WTC11 (cell line): Measurements from ENCODE around the gene FGG. TPM values are rescaled to one million over a fixed set of nuclear protein-coding genes. Genes with fewer than 3 reads are reported as not detected.

Experiments
- ATAC-seq: fragments of 200-7000 bp; cut with Tn5 transposase; 2 replicates; pipeline ENCODE4 v1.10.0; 2021; ENCODE audit warnings: mild to moderate bottlenecking, moderate library complexity
- CTCF ChIA-PET: fragments of 300-600 bp; sonication (Branson Sonifier 250); formaldehyde crosslinking; loops from one replicate; lab custom pipeline; 2021; ENCODE audit warnings: antibody characterized with exemption; lab: Charles Lee
- POLR2A ChIA-PET: fragments of 350-600 bp; sonication (Branson Sonifier 250); formaldehyde crosslinking; loops from one replicate; lab custom pipeline; 2021; ENCODE audit warnings: antibody characterized with exemption; lab: Charles Lee
- DNase-seq: peaks from one replicate; pipeline ENCODE4 v3.0.0; 2021; ENCODE audit warnings: low spot score
- H3K27ac Mint-ChIP-seq: 2 replicates; pipeline ENCODE4 v1.8.0; 2021; ENCODE audit warnings: mixed read lengths
- H3K27me3 Mint-ChIP-seq: 2 replicates; pipeline ENCODE4 v1.8.0; 2021; ENCODE audit warnings: low read depth, mild to moderate bottlenecking, moderate library complexity, mixed read lengths
- H3K36me3 Mint-ChIP-seq: 2 replicates; pipeline ENCODE4 v1.8.0; 2021; ENCODE audit warnings: mixed read lengths
- H3K4me1 Mint-ChIP-seq: 2 replicates; pipeline ENCODE4 v1.8.0; 2022; ENCODE audit warnings: mixed read lengths
- H3K4me3 Mint-ChIP-seq: 2 replicates; pipeline ENCODE4 v1.8.0; 2021; ENCODE audit warnings: mild to moderate bottlenecking, moderate library complexity, mixed read lengths
- H3K9me3 Mint-ChIP-seq: 2 replicates; pipeline ENCODE4 v1.8.0; 2021; ENCODE audit warnings: mixed read lengths
- ATF1 ChIP-seq: sonication (generic); formaldehyde crosslinking; IDR thresholded peaks from 2 replicates; pipeline ENCODE4 v1.8.1; 2023; ENCODE audit warnings: mild to moderate bottlenecking, moderate library complexity, missing genetic modification reagents
- CBFB ChIP-seq: sonication (generic); formaldehyde crosslinking; IDR thresholded peaks from 2 replicates; pipeline ENCODE4 v1.8.1; 2022; ENCODE audit warnings: mild to moderate bottlenecking, low read depth, missing genetic modification reagents
- CREM ChIP-seq: sonication (generic); formaldehyde crosslinking; IDR thresholded peaks from 2 replicates; pipeline ENCODE4 v1.8.1; 2022; ENCODE audit warnings: mild to moderate bottlenecking, missing genetic modification reagents, moderate library complexity
- ELF4 ChIP-seq: sonication (generic); formaldehyde crosslinking; IDR thresholded peaks from 2 replicates; pipeline ENCODE4 v1.8.1; 2022; ENCODE audit warnings: low read depth, mild to moderate bottlenecking, moderate library complexity, missing genetic modification reagents
- ESRRA ChIP-seq: sonication (generic); formaldehyde crosslinking; IDR thresholded peaks from 2 replicates; pipeline ENCODE4 v1.8.1; 2022; ENCODE audit warnings: mild to moderate bottlenecking, missing genetic modification reagents, borderline replicate concordance
- FOXJ3 ChIP-seq: sonication (generic); formaldehyde crosslinking; IDR thresholded peaks from 2 replicates; pipeline ENCODE4 v1.9.0; 2021; ENCODE audit warnings: missing genetic modification reagents, mild to moderate bottlenecking, borderline replicate concordance
- FOXK1 ChIP-seq: sonication (generic); formaldehyde crosslinking; IDR thresholded peaks from 2 replicates; pipeline ENCODE4 v1.8.0; 2022; ENCODE audit warnings: mild to moderate bottlenecking, moderate library complexity, missing genetic modification reagents
- FOXP1 ChIP-seq: sonication (generic); formaldehyde crosslinking; IDR thresholded peaks from 2 replicates; pipeline ENCODE4 v1.8.0; 2022; ENCODE audit warnings: missing genetic modification reagents, mild to moderate bottlenecking, moderate library complexity, borderline replicate concordance
- GTF2I ChIP-seq: fragments of 250-450 bp; sonication (Bioruptor Pico); conservative IDR thresholded peaks from 2 replicates; pipeline ENCODE4 v1.4.0; 2021; ENCODE audit warnings: mild to moderate bottlenecking
- MXD4 ChIP-seq: fragments of 250-450 bp; sonication (Bioruptor Pico); IDR thresholded peaks from 2 replicates; pipeline ENCODE4 v1.8.0; 2021; ENCODE audit warnings: mild to moderate bottlenecking, moderate library complexity, borderline replicate concordance
- NFYB ChIP-seq: sonication (generic); formaldehyde crosslinking; conservative IDR thresholded peaks from 2 replicates; pipeline ENCODE4 v1.8.0; 2022; ENCODE audit warnings: low read depth, missing genetic modification reagents
- RELA ChIP-seq: sonication (generic); formaldehyde crosslinking; IDR thresholded peaks from 2 replicates; pipeline ENCODE4 v1.8.1; 2022; ENCODE audit warnings: missing genetic modification reagents, mild to moderate bottlenecking, borderline replicate concordance
- SOX15 ChIP-seq: fragments of 250-450 bp; sonication (Bioruptor Pico); IDR thresholded peaks from 2 replicates; pipeline ENCODE4 v1.9.0; 2021; ENCODE audit warnings: mild to moderate bottlenecking
- TEAD4 ChIP-seq: sonication (generic); formaldehyde crosslinking; IDR thresholded peaks from 2 replicates; pipeline ENCODE4 v1.8.0; 2022; ENCODE audit warnings: mild to moderate bottlenecking, missing genetic modification reagents
- TP53 ChIP-seq: sonication (generic); formaldehyde crosslinking; IDR thresholded peaks from 2 replicates; pipeline ENCODE4 v1.8.1; 2023; ENCODE audit warnings: mild to moderate bottlenecking, missing genetic modification reagents
- ZNF121 ChIP-seq: sonication (generic); formaldehyde crosslinking; IDR thresholded peaks from 2 replicates; pipeline ENCODE4 v1.8.0; 2023; ENCODE audit warnings: missing genetic modification reagents
- ZNF219 ChIP-seq: sonication (generic); formaldehyde crosslinking; IDR thresholded peaks from 2 replicates; pipeline ENCODE4 v1.8.0; 2023; ENCODE audit warnings: missing genetic modification reagents, mild to moderate bottlenecking, borderline replicate concordance
- total RNA-seq: library from RNA; stranded (reverse); gene quantifications from 3 replicates; pipeline ENCODE4 v1.2.3, GENCODE V29; 2021
- TF ChIP-seq, protein P1 (sequence below): fragments of 250-450 bp; sonication (Bioruptor Pico); conservative IDR thresholded peaks from 2 replicates; pipeline ENCODE4 v1.9.0; 2021; ENCODE audit warnings: mild to moderate bottlenecking
- TF ChIP-seq, protein P2 (sequence below): sonication (generic); formaldehyde crosslinking; IDR thresholded peaks from 2 replicates; pipeline ENCODE4 v1.8.1; 2022; ENCODE audit warnings: low read depth, missing genetic modification reagents, borderline replicate concordance
- TF ChIP-seq, protein P3 (sequence below): sonication (generic); formaldehyde crosslinking; IDR thresholded peaks from 2 replicates; pipeline ENCODE4 v1.8.1; 2023; ENCODE audit warnings: mild to moderate bottlenecking, missing genetic modification reagents, moderate library complexity
- TF ChIP-seq, protein P4 (sequence below): sonication (generic); formaldehyde crosslinking; conservative IDR thresholded peaks from 2 replicates; pipeline ENCODE4 v1.8.1; 2022; ENCODE audit warnings: mild to moderate bottlenecking, missing genetic modification reagents
- TF ChIP-seq, protein P5 (sequence below): sonication (generic); formaldehyde crosslinking; IDR thresholded peaks from 2 replicates; pipeline ENCODE4 v1.8.0; 2022; ENCODE audit warnings: mild to moderate bottlenecking, missing genetic modification reagents
- TF ChIP-seq, protein P6 (sequence below): sonication (generic); formaldehyde crosslinking; IDR thresholded peaks from 2 replicates; pipeline ENCODE4 v1.8.0; 2022; ENCODE audit warnings: missing genetic modification reagents

Gene FGG
- total RNA-seq, 1 experiment from 2014 or later: 2.4 TPM

DNA sequence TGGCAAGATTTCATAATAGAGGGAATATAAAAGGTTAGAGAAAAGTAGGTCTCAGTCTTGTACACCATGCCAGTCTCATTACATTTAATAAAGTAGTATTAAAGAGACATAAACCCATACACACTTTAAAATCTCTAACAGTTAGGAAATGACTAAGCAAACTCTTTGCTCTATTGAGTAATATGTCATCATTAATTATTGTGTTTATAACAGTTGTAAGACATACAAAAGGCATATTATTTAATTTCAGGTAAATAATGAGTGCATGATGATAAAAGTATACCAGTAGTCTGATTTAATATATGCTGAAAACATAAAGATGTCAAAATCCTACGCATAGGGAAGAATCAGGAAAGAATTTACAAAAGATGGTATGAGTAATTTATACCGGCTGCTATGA, 31.0 kb upstream of the FGG start (continued):
- no peak for TF ChIP-seq SOX15
- TF ChIP-seq, protein P1, sequence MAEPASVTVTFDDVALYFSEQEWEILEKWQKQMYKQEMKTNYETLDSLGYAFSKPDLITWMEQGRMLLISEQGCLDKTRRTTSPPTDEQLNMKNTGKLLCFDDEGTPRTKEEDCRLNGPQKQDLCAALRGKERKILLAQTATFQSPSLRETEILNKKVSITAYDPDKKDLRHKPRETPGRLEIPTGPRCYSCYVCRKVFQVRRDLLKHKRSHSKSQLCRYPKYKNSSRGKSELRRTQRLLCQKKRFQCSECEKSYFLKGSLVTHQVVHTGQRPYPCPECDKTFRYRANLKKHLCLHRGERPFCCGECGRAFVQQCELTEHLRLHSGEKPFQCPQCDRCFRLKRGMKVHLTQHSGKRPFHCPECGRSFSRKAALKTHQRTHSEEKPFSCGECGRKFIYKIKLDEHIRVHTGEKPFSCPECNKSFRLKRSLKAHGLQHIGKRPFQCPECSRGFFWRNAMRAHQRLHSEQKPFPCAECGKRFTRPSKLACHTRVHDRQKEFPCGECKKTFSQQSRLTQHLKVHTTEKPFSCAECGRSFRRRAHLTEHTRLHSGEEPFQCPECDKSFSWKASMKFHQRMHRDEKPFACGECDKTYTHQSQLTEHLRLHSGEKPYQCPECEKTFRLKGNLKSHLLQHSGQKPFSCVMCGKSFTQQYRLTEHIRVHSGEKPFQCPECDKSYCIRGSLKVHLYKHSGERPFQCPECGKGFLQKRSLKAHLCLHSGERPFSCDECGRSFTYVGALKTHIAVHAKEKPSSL (CRISPR knock-in tag): no peak
- TF ChIP-seq, protein P2, sequence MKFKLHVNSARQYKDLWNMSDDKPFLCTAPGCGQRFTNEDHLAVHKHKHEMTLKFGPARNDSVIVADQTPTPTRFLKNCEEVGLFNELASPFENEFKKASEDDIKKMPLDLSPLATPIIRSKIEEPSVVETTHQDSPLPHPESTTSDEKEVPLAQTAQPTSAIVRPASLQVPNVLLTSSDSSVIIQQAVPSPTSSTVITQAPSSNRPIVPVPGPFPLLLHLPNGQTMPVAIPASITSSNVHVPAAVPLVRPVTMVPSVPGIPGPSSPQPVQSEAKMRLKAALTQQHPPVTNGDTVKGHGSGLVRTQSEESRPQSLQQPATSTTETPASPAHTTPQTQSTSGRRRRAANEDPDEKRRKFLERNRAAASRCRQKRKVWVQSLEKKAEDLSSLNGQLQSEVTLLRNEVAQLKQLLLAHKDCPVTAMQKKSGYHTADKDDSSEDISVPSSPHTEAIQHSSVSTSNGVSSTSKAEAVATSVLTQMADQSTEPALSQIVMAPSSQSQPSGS: no peak
- TF ChIP-seq TEAD4 (CRISPR knock-in tag): no peak
- no peak for TF ChIP-seq ELF4 (CRISPR knock-in tag)
- TF ChIP-seq, protein P3, sequence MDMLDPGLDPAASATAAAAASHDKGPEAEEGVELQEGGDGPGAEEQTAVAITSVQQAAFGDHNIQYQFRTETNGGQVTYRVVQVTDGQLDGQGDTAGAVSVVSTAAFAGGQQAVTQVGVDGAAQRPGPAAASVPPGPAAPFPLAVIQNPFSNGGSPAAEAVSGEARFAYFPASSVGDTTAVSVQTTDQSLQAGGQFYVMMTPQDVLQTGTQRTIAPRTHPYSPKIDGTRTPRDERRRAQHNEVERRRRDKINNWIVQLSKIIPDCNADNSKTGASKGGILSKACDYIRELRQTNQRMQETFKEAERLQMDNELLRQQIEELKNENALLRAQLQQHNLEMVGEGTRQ: no peak
- no peak for TF ChIP-seq ESRRA
- TF ChIP-seq, protein P4, sequence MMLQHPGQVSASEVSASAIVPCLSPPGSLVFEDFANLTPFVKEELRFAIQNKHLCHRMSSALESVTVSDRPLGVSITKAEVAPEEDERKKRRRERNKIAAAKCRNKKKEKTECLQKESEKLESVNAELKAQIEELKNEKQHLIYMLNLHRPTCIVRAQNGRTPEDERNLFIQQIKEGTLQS: no peak
- no peak for TF ChIP-seq CBFB (CRISPR knock-in tag)
- TF ChIP-seq RELA (CRISPR knock-in tag): no peak
- no peak for TF ChIP-seq CREM (CRISPR knock-in tag)
- TF ChIP-seq MXD4 (CRISPR knock-in tag): no peak
- no peak for TF ChIP-seq ATF1
- TF ChIP-seq, protein P5, sequence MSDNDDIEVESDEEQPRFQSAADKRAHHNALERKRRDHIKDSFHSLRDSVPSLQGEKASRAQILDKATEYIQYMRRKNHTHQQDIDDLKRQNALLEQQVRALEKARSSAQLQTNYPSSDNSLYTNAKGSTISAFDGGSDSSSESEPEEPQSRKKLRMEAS (CRISPR knock-in tag): no peak

DNA sequence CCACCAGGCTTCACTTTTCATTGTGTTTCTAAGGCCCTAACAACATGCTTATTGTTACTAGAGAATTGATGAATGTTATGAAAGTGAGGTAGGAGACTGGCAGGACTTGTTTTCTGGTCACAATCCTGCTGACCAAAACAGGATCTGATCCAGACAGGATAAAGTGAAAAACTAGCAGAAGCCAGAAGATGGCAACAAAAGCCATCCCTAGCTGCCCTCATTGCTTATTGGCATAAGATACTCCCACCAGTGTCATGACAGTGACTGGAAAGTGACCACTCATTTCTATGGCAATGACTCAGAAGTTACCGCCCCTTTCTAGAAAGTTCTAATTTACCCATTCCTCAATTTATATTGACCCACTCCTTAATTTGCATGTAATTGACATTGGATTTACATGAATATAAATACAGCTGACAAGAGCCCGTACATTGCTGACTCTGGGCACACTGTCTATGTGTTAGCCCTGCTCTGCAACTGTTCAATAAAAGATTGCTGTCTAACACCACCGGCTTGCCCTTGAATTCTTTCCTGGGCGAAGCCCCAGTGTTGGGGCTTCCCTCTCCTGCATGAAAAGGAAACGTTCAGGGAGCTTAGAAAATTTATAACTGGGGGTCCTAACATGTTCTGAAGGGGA, 30.0 kb upstream of the FGG start:
- H3K4me1 Mint-ChIP-seq: peaks cover 12% of the 10 kb centered on the region
- no peak overlapping the region for H3K4me3 Mint-ChIP-seq
- ATAC-seq: peak; percentile 82
- H3K9me3 Mint-ChIP-seq: peaks cover 1% of the 10 kb centered on the region; the same call in 1 of the 2 replicates
- TF ChIP-seq FOXP1 (CRISPR knock-in tag) (no peak), FOXK1 (no peak), ZNF219 (CRISPR knock-in tag) (no peak), GTF2I (CRISPR knock-in tag) (no peak), TP53 (CRISPR knock-in tag) (no peak), FOXJ3 (no peak), ZNF121 (CRISPR knock-in tag) (no peak), CREM (CRISPR knock-in tag) (no peak), ATF1 (no peak), NFYB (CRISPR knock-in tag) (no peak)
- TF ChIP-seq, protein P3: no peak
- TF ChIP-seq, protein P6, sequence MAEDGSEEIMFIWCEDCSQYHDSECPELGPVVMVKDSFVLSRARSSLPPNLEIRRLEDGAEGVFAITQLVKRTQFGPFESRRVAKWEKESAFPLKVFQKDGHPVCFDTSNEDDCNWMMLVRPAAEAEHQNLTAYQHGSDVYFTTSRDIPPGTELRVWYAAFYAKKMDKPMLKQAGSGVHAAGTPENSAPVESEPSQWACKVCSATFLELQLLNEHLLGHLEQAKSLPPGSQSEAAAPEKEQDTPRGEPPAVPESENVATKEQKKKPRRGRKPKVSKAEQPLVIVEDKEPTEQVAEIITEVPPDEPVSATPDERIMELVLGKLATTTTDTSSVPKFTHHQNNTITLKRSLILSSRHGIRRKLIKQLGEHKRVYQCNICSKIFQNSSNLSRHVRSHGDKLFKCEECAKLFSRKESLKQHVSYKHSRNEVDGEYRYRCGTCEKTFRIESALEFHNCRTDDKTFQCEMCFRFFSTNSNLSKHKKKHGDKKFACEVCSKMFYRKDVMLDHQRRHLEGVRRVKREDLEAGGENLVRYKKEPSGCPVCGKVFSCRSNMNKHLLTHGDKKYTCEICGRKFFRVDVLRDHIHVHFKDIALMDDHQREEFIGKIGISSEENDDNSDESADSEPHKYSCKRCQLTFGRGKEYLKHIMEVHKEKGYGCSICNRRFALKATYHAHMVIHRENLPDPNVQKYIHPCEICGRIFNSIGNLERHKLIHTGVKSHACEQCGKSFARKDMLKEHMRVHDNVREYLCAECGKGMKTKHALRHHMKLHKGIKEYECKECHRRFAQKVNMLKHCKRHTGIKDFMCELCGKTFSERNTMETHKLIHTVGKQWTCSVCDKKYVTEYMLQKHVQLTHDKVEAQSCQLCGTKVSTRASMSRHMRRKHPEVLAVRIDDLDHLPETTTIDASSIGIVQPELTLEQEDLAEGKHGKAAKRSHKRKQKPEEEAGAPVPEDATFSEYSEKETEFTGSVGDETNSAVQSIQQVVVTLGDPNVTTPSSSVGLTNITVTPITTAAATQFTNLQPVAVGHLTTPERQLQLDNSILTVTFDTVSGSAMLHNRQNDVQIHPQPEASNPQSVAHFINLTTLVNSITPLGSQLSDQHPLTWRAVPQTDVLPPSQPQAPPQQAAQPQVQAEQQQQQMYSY: no peak
- H3K36me3 Mint-ChIP-seq: peaks cover 2% of the 10 kb centered on the region; the same call in 1 of the 2 replicates
- no peak overlapping the region for H3K27ac Mint-ChIP-seq
- ChIA-PET CTCF (interaction anchor here (0.6 to 2.1 kb wide), 6 partner anchors 16 to 286 kb away, joined by 3 to 9 read pairs (median 4); no protein-coding TSS in a partner anchor), POLR2A (no interaction called here)
- no peaks in the 10 kb centered on the region for H3K27me3 Mint-ChIP-seq
- DNase-seq: no peak
